Thyroid gland (tissue), 4 donors: Measurements from ENCODE around the gene CYP51A1.

Source experiments
- CTCF ChIP-seq, 6 experiments: fragments of 200-600 bp in 3 of 6; fragments of 450-650 bp in 3 of 6; sonication (generic) in 3 of 6; IDR thresholded peaks; one replicate each; pipeline ENCODE4 v1.5.1; 2016 to 2019; ENCODE audit warnings: antibody characterized with exemption in 6 of 6, mild to moderate bottlenecking in 2 of 6, inconsistent platforms in 1 of 6, moderate library complexity in 1 of 6
- POLR2A ChIP-seq, 2 donors: fragments of 450-650 bp; IDR thresholded peaks; one replicate each; pipeline ENCODE4 v1.6.1; 2017; ENCODE audit warnings: antibody characterized with exemption in 2 of 2, mild to moderate bottlenecking in 2 of 2, moderate library complexity in 1 of 2

DNA sequence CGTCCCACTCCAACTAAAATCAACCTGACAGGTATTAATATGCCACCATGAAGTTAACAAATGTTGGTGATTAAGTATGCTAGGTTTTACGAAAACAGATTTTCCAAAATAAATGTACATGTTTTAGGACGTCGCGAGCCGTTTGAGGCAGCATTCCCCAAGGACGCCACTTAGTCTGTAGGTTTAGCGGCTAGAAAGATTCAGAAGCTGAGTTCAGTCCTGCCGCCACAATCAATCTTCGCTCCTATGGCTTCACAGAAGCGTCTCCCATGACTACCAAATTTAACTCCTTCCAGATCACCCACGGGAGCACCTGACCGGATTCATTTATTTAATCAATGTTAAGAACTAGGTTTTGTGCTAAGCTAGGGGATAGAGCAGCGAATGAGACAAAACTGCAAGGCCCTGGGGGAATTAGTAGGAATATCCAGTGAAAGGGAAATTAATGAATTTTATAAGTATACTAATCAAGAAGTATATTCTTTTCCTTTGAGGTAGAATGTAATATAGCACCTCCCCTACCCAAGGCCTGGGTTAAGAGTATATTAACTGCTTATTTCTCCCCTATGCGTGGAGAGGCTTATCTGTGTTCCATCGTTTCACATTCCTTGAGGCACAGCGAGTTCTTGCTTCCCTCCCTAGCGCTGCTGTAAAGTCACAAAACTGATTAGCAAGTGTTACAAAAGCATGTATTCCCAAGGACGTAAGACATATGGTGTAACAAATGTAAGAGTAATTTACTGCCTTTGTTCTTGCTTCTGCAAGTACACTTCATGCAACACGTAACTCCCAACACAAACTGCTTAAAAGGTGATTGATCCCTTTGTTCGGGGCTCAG lies 994 bp upstream of the CYP51A1 start:
- no peak for TF ChIP-seq CTCF (IDR thresholded peaks at IDR 0.05)
- TF ChIP-seq POLR2A (IDR thresholded peaks at IDR 0.05), result no peak
